Lower leg skin (tissue), 4 donors: ENCODE results near the gene CHTF18. TPM values are rescaled to one million over a fixed set of nuclear protein-coding genes. Genes with fewer than 3 reads are reported as not detected.

ENCODE experiments used
- DNase-seq, 2 donors: peaks; one replicate each; pipeline ENCODE4 v3.0.0-alpha.2; 2019; ENCODE audit warnings: low spot score in 2 of 2
- H3K4me3 ChIP-seq: fragments of 200-600 bp; sonication (generic); 2 replicates; pipeline ENCODE4 v1.5.1; 2017; ENCODE audit warnings: mild to moderate bottlenecking, low read depth; ENCODE audit not compliant: poor library complexity, severe bottlenecking
- CTCF ChIP-seq, 3 donors: fragments of 450-650 bp; IDR thresholded peaks; one replicate each; pipeline ENCODE4 v1.5.1; 2016; ENCODE audit warnings: antibody characterized with exemption in 3 of 3, mild to moderate bottlenecking in 3 of 3, moderate library complexity in 2 of 3
- POLR2A ChIP-seq, 2 donors: fragments of 450-650 bp; IDR thresholded peaks; one replicate each; pipeline ENCODE4 v1.6.1; 2016 to 2017; ENCODE audit warnings: antibody characterized with exemption in 2 of 2, mild to moderate bottlenecking in 1 of 2, moderate library complexity in 1 of 2
- WGBS, 2 donors: methylation state at CpG; one replicate each; pipeline ENCODE4 v1.1.5; 2018; 5-methylcytosine and 5-hydroxymethylcytosine counted together
- intact Hi-C: fragments of 100-400 bp; cut with DNase I; formaldehyde crosslinking; loops from one replicate; pipeline ENCODE4 v1.15.0; 2023; ENCODE audit warnings: low total_unique reads
- total RNA-seq, 4 donors: library from RNA; depleted of rRNA; stranded (reverse); fragments of >200 nt; gene quantifications; one replicate each; pipeline ENCODE4 v1.1.0, GENCODE V29; 2016

The CHTF18 gene
- total RNA-seq, 4 donors from 2014 or later, result 4.6 to 23.4 (median 12.2) TPM

- DNase-seq, result no peak
- no peak overlapping the region for H3K4me3 ChIP-seq
- intact Hi-C loops, result no loop called here
- WGBS, 2 donors, result 49 to 59% methylated on average over 20 to 22 of the region's 22 CpGs
- TF ChIP-seq POLR2A (IDR thresholded peaks at IDR 0.05) (no peak), CTCF (IDR thresholded peaks at IDR 0.05) (no peak)
Observed at GRCh38 chr16:799111-799947, 10.9 kb downstream of the CHTF18 start.

- WGBS, 2 donors, result 4 to 6% methylated on average over 18 to 45 of the region's 57 CpGs
- intact Hi-C loops, result no loop called here
- no peak for DNase-seq
- TF ChIP-seq POLR2A (IDR thresholded peaks at IDR 0.05), result no peak
- TF ChIP-seq CTCF (IDR thresholded peaks at IDR 0.05), result no peak
- H3K4me3 ChIP-seq, result no peak within 1 kb of the TSS
Observed at GRCh38 chr16:799948-800833, 11.8 kb downstream of the CHTF18 start, which contains the start of gene GNG13. TSS of gene GNG13 (minus strand) at chr16:800734. CDS start at chr16:799077, 1,657 bp downstream.

GRCh38 chr16:800834-801511, 12.6 kb downstream of the CHTF18 start:
- TF ChIP-seq CTCF (IDR thresholded peaks at IDR 0.05) (no peak), POLR2A (IDR thresholded peaks at IDR 0.05) (no peak)
- intact Hi-C loops, result no loop called here
- 5 to 16% methylated on average over 6 to 11 of the region's 17 CpGs for WGBS, 2 donors
- DNase-seq, result no peak
- no peak overlapping the region for H3K4me3 ChIP-seq

- no peak for TF ChIP-seq CTCF (IDR thresholded peaks at IDR 0.05)
- no peak for TF ChIP-seq POLR2A (IDR thresholded peaks at IDR 0.05)
- intact Hi-C loops, result no loop called here
- WGBS, 2 donors, result 28 to 42% methylated on average over 18 to 22 of the region's 22 CpGs
- no peak for DNase-seq
- no peak overlapping the region for H3K4me3 ChIP-seq
Observed at GRCh38 chr16:801584-802363, 13.4 kb downstream of the CHTF18 start.

- TF ChIP-seq CTCF (IDR thresholded peaks at IDR 0.05) (no peak), POLR2A (IDR thresholded peaks at IDR 0.05) (no peak)
- H3K4me3 ChIP-seq, result no peak overlapping the region
- intact Hi-C loops, result no loop called here
- no peak for DNase-seq
- 78 to 83% methylated on average over 1 to 7 of the region's 7 CpGs for WGBS, 2 donors
Observed at GRCh38 chr16:802461-802860, 14.0 kb downstream of the CHTF18 start.
